ENCODE data around the gene ZDHHC16.

GRCh38 chr10:97401455-97401919 is 44.5 kb upstream of the ZDHHC16 start:
- TF ChIP-seq POLR2AphosphoS5 (IDR thresholded peaks at IDR 0.05) (no peak), CTCF (IDR thresholded peaks at IDR 0.05) (no peak), POLR2A (IDR thresholded peaks at IDR 0.05; ENCODE audit: low read depth) (no peak)

All from esophagus muscularis mucosa (tissue), 3 donors.